Activated CD8-positive, alpha-beta T cell treated with anti-CD3 and anti-CD28 coated beads for 36 hours (primary cell): ENCODE data around the gene MRPS12. TPM values are rescaled to one million over a fixed set of nuclear protein-coding genes. Genes with fewer than 3 reads are reported as not detected.

ENCODE experiments used
- ATAC-seq: fragments of 200-7000 bp; cut with Tn5 transposase; one replicate; pipeline ENCODE4 v1.10.0; 2021; ENCODE audit warnings: mild to moderate bottlenecking, moderate library complexity
- CTCF ChIA-PET: fragments of 350-600 bp; sonication (Branson Sonifier 250); formaldehyde crosslinking; loops from one replicate; lab custom pipeline; 2021; ENCODE audit warnings: antibody characterized with exemption; lab: Charles Lee
- POLR2A ChIA-PET: fragments of 350-600 bp; sonication (Branson Sonifier 250); formaldehyde crosslinking; loops from one replicate; lab custom pipeline; 2021; ENCODE audit warnings: antibody characterized with exemption; lab: Charles Lee
- DNase-seq: peaks from one replicate; pipeline ENCODE4 v3.0.0-alpha.2; 2020
- H3K27ac Mint-ChIP-seq: one replicate; pipeline ENCODE4 v1.8.0; 2021; ENCODE audit warnings: mild to moderate bottlenecking, mixed read lengths
- H3K27me3 Mint-ChIP-seq: one replicate; pipeline ENCODE4 v1.8.0; 2021; ENCODE audit warnings: mixed read lengths
- H3K36me3 Mint-ChIP-seq: one replicate; pipeline ENCODE4 v1.8.0; 2021; ENCODE audit warnings: low read depth, mixed read lengths
- H3K4me1 Mint-ChIP-seq: one replicate; pipeline ENCODE4 v1.8.0; 2021; ENCODE audit warnings: low read depth, mixed read lengths
- H3K4me3 Mint-ChIP-seq: one replicate; pipeline ENCODE4 v1.8.0; 2021; ENCODE audit warnings: mild to moderate bottlenecking, moderate library complexity, mixed read lengths
- H3K9me3 Mint-ChIP-seq: one replicate; pipeline ENCODE4 v1.8.0; 2021; ENCODE audit warnings: mixed read lengths
- intact Hi-C: fragments of 100-400 bp; cut with micrococcal nuclease; formaldehyde crosslinking; loops from one replicate; pipeline ENCODE4 v1.10.0; 2022
- total RNA-seq, 2 experiments: library from RNA; stranded (reverse); gene quantifications; one replicate each; pipeline ENCODE4 v1.2.3, GENCODE V29; 2021
- TF ChIP-seq, protein P1 (sequence below): fragments of 200-600 bp; IDR thresholded peaks from one replicate; pipeline ENCODE4 v1.8.0; 2022; ENCODE audit warnings: antibody characterized with exemption, mild to moderate bottlenecking

MRPS12 gene
- total RNA-seq, 2 experiments from 2014 or later = 80.1 to 81.2 TPM

DNA sequence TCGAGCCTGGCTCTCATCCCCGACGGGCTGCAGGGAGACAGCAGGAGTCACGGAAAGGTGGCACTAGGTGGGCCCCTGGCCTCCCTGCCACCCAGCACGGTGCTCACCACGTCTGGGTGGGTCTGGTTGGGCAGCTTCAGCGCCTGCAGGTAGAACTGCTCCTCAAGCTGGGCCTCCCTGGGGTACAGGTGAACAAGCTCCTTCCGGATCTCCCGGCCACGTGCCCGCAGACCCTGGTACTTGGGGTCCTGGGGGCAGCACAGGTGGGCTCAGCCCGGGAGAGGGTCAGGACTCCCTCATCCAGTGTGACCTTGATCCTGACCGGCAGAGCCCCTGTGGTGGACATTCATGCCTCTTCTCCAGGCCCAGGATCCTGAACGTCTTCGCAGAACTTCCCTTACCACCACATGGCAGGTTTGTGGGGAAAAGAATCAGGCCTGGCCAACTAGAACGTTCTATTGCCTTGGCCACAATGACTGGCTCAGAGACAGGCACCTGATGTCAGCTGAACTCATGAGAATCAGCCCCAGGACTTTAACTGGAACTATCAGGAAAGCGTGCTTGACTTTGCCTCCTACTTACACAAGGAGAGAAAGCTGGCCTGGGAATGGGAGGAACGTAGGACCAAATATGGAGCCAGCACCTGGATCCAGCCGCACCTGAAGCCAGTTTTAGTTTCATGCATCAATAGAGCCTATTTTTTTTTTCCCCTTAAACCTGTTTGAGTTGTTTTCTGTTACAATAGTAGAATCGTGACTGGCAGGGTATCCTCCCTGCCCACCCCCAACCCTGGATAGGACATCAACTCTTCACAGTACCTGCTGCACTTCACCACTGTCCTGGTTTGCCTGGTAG is 9.1 kb upstream of the MRPS12 start:
- Mint-ChIP-seq H3K27me3 (no peaks in the 10 kb centered on the region), H3K36me3 (peaks cover 25% of the 10 kb centered on the region), H3K4me1 (peaks cover 5% of the 10 kb centered on the region), H3K9me3 (no peaks in the 10 kb centered on the region), H3K4me3 (no peak overlapping the region), H3K27ac (no peak overlapping the region)
- POLR2A ChIA-PET = interaction anchor here (0.6 kb wide), 1 partner anchor 152 kb away, joined by 3 read pairs; no protein-coding TSS in a partner anchor
- DNase-seq (no peak), ATAC-seq (no peak)
- intact Hi-C loops = no loop called here
- TF ChIP-seq, protein P1, sequence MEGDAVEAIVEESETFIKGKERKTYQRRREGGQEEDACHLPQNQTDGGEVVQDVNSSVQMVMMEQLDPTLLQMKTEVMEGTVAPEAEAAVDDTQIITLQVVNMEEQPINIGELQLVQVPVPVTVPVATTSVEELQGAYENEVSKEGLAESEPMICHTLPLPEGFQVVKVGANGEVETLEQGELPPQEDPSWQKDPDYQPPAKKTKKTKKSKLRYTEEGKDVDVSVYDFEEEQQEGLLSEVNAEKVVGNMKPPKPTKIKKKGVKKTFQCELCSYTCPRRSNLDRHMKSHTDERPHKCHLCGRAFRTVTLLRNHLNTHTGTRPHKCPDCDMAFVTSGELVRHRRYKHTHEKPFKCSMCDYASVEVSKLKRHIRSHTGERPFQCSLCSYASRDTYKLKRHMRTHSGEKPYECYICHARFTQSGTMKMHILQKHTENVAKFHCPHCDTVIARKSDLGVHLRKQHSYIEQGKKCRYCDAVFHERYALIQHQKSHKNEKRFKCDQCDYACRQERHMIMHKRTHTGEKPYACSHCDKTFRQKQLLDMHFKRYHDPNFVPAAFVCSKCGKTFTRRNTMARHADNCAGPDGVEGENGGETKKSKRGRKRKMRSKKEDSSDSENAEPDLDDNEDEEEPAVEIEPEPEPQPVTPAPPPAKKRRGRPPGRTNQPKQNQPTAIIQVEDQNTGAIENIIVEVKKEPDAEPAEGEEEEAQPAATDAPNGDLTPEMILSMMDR = no peak
- CTCF ChIA-PET = interaction anchor here (1.4 kb wide), 1 partner anchor 8 kb away, joined by 7 read pairs; the partner anchor contains the start of genes MRPS12 and SARS2

DNA sequence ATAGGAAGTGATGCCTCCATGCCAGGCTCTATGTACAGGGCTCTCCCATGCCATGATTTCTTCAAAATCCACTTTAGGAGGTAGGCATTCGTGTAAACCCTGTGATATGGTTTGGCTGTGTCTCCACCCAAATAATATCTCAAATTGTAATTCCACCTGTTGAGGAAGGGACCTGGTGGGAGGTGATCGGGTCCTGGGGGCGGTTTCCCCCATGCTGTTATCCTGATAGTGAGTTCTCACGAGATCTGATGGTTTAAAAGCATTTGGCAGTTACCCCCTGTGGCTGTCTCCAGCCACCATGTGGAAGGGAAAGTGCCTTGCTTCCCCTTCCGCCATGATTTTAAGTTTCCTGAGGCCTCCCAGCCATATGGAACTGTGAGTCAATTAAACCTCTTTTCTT is 8.3 kb upstream of the MRPS12 start:
- ATAC-seq = no peak
- CTCF ChIA-PET = interaction anchor here (1.4 kb wide), 1 partner anchor 8 kb away, joined by 7 read pairs; the partner anchor contains the start of genes MRPS12 and SARS2

DNA sequence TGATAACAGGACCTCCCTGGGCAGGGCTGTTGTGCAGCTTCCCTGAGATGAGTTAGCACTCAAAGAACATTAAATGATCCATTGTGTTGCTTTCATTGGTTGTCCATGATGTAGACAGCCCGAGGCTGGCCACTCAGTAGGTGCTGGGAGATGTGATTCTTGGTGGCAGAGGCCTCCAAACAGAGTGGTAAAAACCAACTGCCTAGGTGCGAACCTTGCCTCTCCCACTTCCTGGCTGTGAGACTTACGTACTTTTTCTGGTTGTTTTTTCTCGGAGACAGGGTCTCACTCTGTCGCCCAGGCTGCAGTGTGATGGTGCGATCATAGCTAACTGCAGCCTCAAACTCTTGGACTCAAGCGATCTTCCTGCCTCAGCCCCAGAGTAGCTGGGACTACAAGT is 6.4 kb upstream of the MRPS12 start:
- ATAC-seq (peak; percentile 24), DNase-seq (no peak)
- Mint-ChIP-seq H3K4me3 (no peak overlapping the region), H3K36me3 (peaks cover 33% of the 10 kb centered on the region), H3K4me1 (peaks cover 19% of the 10 kb centered on the region), H3K9me3 (no peaks in the 10 kb centered on the region), H3K27me3 (no peaks in the 10 kb centered on the region), H3K27ac (peak overlapping the region; percentile 21)
- POLR2A ChIA-PET = interaction anchor here (0.6 kb wide), 1 partner anchor 24 kb away, joined by 4 read pairs; the partner anchor contains the start of gene NFKBIB
- intact Hi-C loops = no loop called here
- TF ChIP-seq, protein P1 = no peak
- CTCF ChIA-PET = interaction anchor here (1.1 kb wide), 1 partner anchor 37 kb away, joined by 4 read pairs; no protein-coding TSS in a partner anchor

More for the DNA sequence above, 8.3 kb upstream of the MRPS12 start:
- TF ChIP-seq, protein P1 = no peak
- Mint-ChIP-seq H3K4me1 (peaks cover 5% of the 10 kb centered on the region), H3K27ac (no peak overlapping the region), H3K27me3 (no peaks in the 10 kb centered on the region), H3K9me3 (no peaks in the 10 kb centered on the region), H3K4me3 (no peak overlapping the region), H3K36me3 (peaks cover 25% of the 10 kb centered on the region)
- DNase-seq = no peak
- POLR2A ChIA-PET = interaction anchor here (0.6 kb wide), 1 partner anchor 153 kb away, joined by 3 read pairs; no protein-coding TSS in a partner anchor
- intact Hi-C loops = no loop called here

DNA sequence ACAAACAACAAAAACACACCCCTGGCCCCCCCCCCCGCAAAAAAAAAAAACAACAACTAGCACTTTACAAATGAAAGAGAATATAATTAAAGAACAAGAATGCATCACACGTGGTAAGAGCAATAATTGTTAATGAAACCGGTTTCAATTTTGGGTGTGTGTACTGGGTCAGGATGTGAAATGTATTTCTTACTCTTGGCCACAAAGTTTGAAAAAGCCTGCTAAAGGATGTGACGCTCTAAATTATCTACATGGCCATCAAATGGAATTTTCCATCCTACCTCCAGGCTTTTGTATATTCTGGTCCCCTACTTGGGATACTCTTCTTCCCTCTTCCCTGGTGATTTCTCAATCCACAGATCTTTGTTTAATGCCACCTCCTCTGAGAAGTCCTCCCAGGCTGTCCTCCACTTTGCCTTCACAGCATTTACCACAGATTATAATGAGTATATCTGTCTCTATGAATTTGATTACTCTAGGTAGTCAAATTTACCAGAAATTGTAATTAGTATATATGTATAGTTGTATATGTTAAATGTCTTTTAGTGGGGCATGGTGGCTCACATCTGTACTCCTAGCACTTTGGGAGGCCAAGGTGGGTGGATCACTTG is 2.2 kb upstream of the MRPS12 start:
- TF ChIP-seq, protein P1 = no peak
- peaks cover 42% of the 10 kb centered on the region for H3K36me3 Mint-ChIP-seq
- H3K9me3 Mint-ChIP-seq = no peaks in the 10 kb centered on the region
- H3K27ac Mint-ChIP-seq = peak overlapping the region; percentile 84
- no peaks in the 10 kb centered on the region for H3K27me3 Mint-ChIP-seq
- intact Hi-C loops = no loop called here
- DNase-seq (no peak), ATAC-seq (no peak)
- H3K4me3 Mint-ChIP-seq = peak overlapping the region; percentile 99
- POLR2A ChIA-PET = interaction anchor here (1.0 to 1.3 kb wide), 4 partner anchors 28 to 97 kb away, joined by 3 to 4 read pairs (median 4); partner anchors contain the start of gene RINL
- CTCF ChIA-PET = interaction anchor here (0.9 to 2.0 kb wide), 5 partner anchors 28 to 525 kb away, joined by 3 to 6 read pairs (median 6); partner anchors contain the start of genes FAM98C, NFKBIB and SIRT2
- peaks cover 36% of the 10 kb centered on the region for H3K4me1 Mint-ChIP-seq
